Amygdala (tissue), 56 donors: ENCODE data around the gene PTPN5.

Experiments used
- DNase-seq, 56 donors: peaks; one replicate each; lab custom pipeline; 2025; lab: John Stamatoyannopoulos, UW

Gene PTPN5

DNA sequence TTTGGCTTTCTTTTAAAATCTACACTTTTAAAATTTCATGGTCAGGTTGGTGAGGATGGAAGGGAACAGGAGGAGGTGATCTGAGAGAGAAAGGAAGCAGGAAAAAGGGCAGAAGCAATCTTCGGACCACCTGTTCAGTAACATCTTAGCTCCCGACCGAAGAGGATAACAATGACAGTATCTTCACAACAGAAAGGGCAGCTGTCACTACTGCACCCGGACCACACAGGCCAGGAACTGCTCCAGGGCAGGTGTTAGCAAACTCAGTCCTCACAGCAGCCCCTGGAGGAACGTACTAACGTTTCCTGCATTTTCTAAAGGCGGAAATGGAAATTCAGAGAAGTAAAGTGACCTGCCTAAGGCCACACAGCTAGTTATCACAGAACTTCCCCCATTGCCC lies 16.8 kb downstream of the PTPN5 start:
- no peak for DNase-seq

GRCh38 chr11:18773681-18774080 lies 17.9 kb downstream of the PTPN5 start:
- DNase-seq: no peak

DNA sequence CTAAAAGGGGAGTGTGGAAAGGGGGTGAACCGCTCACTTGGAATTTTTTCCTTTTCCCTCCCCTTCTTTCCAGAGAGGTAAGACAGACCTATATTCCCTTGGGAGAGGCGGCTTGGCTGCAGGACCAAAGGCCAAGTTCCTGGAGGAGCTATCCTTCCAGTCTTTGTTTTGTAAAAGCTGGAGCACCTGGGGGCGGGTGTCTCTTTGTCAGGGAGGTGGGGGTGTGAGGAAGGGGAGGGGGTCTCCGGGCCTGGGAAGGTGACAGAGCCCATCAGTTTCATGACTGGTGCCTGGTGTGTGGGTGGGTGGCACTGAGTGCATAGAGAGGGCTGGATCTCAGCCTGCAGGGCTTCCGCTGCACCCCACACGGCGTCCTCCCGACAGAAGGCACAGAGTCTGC lies 18.5 kb downstream of the PTPN5 start:
- no peak for DNase-seq

DNA sequence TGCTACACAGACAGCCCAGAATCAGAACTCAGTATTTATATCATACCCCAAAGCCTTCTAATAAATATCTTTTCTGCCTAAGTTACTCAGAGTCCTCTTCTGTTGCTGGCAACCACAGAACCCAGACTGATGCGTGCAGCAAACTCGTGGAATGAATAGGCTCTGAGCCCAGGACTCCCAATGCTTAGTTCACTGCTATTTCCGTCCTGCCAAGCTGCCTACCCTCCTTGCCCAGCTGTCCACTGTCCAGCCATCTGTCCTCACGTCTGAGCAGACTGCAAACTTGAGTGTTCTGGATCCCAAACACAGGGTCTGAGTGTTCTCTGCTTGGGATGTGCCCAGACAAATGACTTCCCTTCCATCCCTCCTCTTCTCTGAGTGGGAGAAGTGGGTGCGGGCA lies 19.4 kb downstream of the PTPN5 start:
- DNase-seq: peak in 9 of 56 donors; percentile 12 to 48 (median 23)

DNA sequence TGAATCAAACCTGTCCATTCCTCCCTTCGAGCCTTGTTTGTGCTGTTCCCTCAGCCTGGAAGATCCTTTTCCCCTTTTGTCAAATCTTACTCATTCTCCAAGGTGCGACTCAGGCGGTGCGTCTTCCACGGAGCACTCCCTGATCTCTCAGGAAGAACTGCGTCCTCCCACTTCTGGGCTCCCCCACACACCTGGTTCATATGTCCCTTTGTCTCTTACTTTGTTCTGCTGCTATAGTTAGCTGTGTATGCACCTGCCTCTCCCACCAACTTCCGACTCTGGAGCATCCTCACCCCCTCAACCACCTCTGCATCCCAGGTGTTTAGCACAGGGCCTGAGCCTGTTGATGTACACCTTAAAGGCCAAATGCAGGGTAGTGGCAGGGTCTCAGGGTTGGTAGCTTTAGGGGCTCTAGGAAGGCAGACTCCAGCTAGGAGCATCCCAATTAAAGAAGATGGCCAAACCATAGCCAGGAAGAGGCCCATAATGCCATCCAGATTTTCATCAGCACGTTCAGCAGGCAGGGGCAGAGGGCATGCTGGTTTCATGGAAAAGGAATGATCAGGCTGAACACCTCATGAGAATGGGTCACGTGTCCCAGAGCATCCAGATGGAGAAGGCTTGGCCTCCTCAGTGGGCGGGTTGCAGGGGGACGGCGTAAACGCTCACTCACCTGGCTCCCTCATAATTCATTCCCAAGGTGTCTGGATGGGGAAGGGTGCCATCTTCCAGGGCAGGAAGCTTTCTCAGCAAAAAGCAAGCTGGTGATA lies 20.1 kb downstream of the PTPN5 start:
- DNase-seq: no peak

DNA sequence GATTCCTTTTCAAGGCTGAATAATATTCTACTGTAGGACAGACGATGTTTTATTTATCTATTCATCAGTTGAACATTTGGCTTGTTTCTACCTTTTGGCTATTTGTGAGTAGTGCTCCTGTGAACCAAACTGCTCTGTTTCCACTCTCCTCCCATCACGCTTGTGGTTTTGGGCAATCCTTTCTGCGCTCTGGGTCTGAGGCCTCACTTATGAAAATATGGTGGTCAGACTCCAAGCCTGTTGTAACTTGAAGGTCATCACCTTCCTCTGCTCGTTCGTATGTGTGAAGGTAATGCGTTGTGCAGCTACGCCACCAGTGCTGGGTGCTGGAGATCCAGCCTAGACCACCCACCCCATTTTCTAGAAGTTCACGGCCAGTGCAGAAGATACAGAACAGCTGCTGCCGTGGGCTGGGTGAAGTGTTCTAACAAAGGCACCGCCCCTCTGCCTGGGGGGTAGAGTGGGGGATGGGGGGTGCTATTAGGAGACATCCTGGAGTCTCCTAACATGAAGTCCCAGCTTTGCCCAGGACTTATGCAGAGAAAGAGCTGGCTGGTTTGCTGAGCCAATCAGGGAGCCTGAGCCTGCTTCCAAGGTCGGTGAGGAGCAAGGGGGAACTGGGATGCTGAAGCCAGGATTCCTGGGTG lies 21.0 kb downstream of the PTPN5 start:
- DNase-seq: no peak

GRCh38 chr11:18769802-18770456 lies 21.7 kb downstream of the PTPN5 start:
- peak in 1 of 56 donors; percentile 12 for DNase-seq

DNA sequence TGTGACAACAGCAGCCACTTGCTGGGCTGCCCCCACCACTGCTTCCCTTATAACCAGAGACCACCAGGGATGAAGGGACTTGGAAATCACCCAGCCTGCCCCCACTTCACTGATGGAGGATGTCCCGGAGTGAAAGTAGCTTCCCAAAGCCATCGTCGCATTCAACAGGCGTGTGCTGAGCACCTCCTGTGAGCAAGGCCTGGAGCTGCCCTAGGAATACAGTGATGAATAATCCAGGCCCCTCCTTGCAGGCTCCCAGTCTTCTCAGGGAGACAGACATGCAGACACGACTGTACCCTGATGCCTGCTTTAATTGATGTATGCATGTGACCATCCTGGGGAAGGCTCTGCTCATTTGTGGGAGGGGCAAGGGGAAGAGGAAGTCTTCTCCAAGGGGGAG lies 22.6 kb downstream of the PTPN5 start:
- DNase-seq: no peak

- peak in 6 of 56 donors; percentile 16 to 53 (median 31) for DNase-seq
Measured at GRCh38 chr11:18768472-18768901, 23.1 kb downstream of the PTPN5 start.

- no peak for DNase-seq
Measured at GRCh38 chr11:18766015-18766414, 25.6 kb downstream of the PTPN5 start.

- DNase-seq: no peak
Measured at GRCh38 chr11:18765554-18765953, 26.0 kb downstream of the PTPN5 start.

DNA sequence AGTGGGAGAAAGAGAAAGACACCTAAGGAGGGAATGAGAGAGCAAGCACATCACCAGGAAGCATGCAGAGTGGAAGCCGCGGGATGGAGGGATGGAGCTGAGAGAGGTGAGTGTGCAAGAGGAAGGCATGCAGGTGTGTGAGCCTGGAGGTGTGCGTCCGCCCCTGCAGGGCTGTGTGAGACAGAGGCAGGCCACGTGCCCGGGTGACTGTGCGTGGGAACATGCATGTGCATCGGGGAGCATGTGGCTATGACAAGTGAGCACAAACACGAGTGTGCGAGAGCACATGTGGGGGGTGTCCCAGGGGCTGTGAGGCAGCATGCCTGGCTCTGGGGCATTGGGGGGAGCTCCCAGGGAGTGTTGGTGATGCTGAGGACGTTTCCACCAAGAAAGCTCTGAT lies 29.9 kb downstream of the PTPN5 start:
- DNase-seq: no peak

GRCh38 chr11:18761144-18761543 lies 30.5 kb downstream of the PTPN5 start:
- DNase-seq: no peak

DNA sequence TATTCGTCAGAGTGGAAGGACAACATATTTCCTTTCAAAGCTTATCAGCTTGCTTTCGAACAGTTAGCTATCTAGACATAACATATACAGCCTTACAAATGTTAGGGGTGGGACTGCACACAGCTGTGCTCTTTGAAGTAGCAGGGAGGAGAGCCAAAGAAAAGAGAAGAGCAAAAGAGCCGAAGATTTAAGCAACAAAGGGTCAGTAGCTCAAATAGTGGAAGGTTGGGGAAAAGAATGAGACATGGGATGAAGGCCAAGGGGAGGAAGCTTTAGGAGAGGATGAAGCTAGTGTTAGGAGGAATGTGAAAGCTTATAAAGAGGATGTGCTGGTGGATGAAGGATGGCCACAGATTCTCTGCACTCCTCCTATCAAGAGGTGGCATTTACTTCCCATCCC lies 33.8 kb downstream of the PTPN5 start:
- DNase-seq: no peak

- DNase-seq: no peak
Measured at GRCh38 chr11:18756889-18757288, 34.7 kb downstream of the PTPN5 start.

DNA sequence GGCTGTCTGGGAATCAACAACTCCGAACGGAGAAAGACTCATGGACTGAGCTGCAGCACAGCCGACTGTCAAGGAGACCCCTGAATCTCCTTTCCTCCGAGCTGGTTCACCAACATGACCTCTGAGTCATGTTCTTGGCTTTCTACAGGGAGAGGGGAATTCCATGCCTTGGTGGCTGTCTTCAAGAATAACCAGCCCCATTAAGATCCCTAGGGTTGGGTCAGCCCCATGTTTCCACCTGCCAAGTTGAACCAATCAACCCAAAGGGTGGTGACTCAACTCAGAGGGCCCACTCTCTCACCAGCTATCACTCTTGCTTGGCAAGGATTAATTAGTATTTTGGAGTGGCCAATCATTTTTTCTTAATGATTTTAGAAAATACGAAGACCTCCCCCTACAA lies 37.3 kb downstream of the PTPN5 start:
- DNase-seq: no peak

- peak in 3 of 56 donors; percentile 14 to 15 (median 14) for DNase-seq
Measured at GRCh38 chr11:18752502-18752901, 39.1 kb downstream of the PTPN5 start.

DNA sequence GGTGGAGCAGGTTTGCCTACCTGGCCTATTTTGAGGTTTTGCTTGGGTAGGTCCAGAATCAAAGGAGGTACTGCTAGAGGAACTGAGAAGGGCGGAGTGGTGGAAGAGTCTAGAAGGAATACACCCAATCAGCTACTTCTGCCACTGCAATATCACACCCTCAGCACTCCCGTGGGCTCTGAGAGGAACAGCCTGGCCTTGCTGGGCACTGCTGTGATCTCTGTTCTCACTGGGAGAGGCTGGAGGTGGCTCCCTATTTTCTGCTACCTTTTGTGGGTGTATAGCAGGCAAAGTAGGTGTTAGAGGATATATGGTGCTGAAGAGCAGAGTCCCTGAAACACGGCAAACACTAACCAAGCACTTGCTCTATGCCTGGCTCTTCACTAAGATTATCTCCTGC lies 40.7 kb downstream of the PTPN5 start:
- no peak for DNase-seq

DNA sequence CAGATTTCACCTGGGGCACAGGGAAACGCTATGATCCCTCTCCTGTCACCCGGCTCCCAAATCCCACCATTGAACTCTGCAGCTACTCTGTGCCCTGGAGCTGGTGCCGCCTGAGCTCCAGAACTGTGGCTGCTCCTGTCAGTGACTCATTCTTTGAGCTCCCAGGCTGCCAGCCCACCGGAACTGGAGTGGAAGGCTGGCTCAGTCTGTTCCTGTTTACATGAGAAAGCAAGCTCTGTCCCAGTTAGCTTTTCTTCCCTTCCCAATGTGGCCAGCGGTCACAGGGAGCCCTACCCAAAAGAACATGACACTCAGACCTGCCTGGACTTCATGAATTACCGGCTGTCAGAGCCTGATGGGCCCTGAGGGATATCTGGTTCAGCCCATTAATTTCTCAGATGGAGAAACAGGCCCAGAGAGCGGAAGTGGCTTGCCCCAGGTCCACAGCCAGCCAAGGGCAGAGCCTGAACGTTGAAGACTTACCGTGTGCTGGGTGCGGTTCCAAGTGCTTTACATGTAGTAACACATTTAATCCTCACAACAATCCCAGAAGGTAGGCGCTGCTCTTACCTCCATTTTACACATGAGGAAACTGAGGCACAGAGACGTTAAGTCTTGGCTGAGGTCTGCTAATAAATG lies 41.8 kb downstream of the PTPN5 start:
- peak in 37 of 56 donors; percentile 14 to 72 (median 49) for DNase-seq

DNA sequence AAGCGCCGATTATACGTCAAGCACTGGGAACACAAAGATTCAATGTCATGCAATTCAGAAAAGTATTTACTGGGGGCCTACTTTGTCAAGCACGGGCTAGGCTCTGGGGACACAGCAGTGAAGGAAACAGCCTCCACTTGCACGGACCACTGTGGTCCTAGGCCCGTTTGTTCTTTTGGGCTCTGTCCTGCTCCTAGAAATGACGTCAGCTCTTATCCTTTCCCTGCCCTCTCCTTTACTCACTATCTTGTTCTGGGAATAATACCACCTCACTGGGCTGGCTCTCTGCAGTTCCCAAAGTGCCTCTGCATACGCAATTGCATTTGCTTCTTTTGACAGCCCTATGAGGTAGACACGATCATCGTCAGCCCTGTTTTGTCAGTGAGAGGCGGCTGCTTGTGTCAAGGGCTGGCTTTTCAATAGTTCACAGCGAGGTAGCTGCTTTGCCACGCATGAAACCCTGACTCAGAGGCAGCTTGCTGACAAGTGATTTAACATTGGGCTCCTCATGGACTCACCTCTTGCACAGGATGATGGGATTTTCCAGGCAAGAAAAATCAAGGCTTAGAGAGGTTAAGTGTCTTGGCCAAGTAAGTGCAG lies 42.7 kb downstream of the PTPN5 start:
- no peak for DNase-seq

- DNase-seq: no peak
Measured at GRCh38 chr11:18745251-18745650, 46.3 kb downstream of the PTPN5 start.
